ENCODE measurements around the gene PALM.

The PALM gene

GRCh38 chr19:679418-680286 is 29.1 kb upstream of the PALM start:
- peaks cover 7% of the 10 kb centered on the region; the same call in 1 of the 2 replicates for H3K79me2 ChIP-seq (ENCODE audit: insufficient read depth, low read length)
- peak overlapping the region; percentile 84; the same call in 1 of the 2 replicates for H2AFZ ChIP-seq (ENCODE audit: low read length)
- H3K9me3 ChIP-seq (ENCODE audit: insufficient read depth, low read depth, low read length) = no peaks in the 10 kb centered on the region
- peaks cover 15% of the 10 kb centered on the region for H3K4me1 ChIP-seq (ENCODE audit: insufficient read depth, low read length, poor library complexity, severe bottlenecking)
- H3K9me2 ChIP-seq (replicated peaks; ENCODE audit: low read depth, low read length) = no peaks in the 10 kb centered on the region
- peak overlapping the region; percentile 69 for H3K4me2 ChIP-seq (ENCODE audit: low read depth, low read length, poor library complexity, severe bottlenecking)
- H3K27me3 ChIP-seq (ENCODE audit: insufficient read depth, low read length, poor library complexity, severe bottlenecking) = no peaks in the 10 kb centered on the region
- no peaks in the 10 kb centered on the region for H3F3A ChIP-seq (ENCODE audit: low read depth)
- TF ChIP-seq EZH2phosphoT487 (IDR thresholded peaks at IDR 0.05; ENCODE audit: borderline replicate concordance) (no peak), CTCF (conservative IDR thresholded peaks at IDR 0.05; ENCODE audit: low read length) (no peak)
- no peaks in the 10 kb centered on the region for H4K20me1 ChIP-seq (ENCODE audit: insufficient read depth, low read length, poor library complexity, severe bottlenecking)
- no peaks in the 10 kb centered on the region for H3K36me3 ChIP-seq (ENCODE audit: insufficient read depth, low read length)
- H3K4me3 ChIP-seq (ENCODE audit: low read length, poor library complexity, severe bottlenecking) = peak overlapping the region; percentile 85
- peak overlapping the region; percentile 77 for H3K9ac ChIP-seq (ENCODE audit: low read depth, low read length, poor library complexity, severe bottlenecking)

- TF ChIP-seq EZH2phosphoT487 (IDR thresholded peaks at IDR 0.05; ENCODE audit: borderline replicate concordance) (no peak), CTCF (conservative IDR thresholded peaks at IDR 0.05; ENCODE audit: low read length) (peak; percentile 43)
- Histone ChIP-seq H4K20me1 (ENCODE audit: insufficient read depth, low read length, poor library complexity, severe bottlenecking) (no peaks in the 10 kb centered on the region), H3K9ac (ENCODE audit: low read depth, low read length, poor library complexity, severe bottlenecking) (peak overlapping the region; percentile 77)
Measured at GRCh38 chr19:680287-681028, 28.3 kb upstream of the PALM start.

GRCh38 chr19:681029-682019 is 27.4 kb upstream of the PALM start:
- Histone ChIP-seq H3K4me3 (ENCODE audit: low read length, poor library complexity, severe bottlenecking) (peak overlapping the region; percentile 74), H3K9me2 (replicated peaks; ENCODE audit: low read depth, low read length) (no peaks in the 10 kb centered on the region), H3K79me2 (ENCODE audit: insufficient read depth, low read length) (peaks cover 7% of the 10 kb centered on the region; the same call in 1 of the 2 replicates), H3F3A (ENCODE audit: low read depth) (no peaks in the 10 kb centered on the region), H4K20me1 (ENCODE audit: insufficient read depth, low read length, poor library complexity, severe bottlenecking) (no peaks in the 10 kb centered on the region), H3K4me1 (ENCODE audit: insufficient read depth, low read length, poor library complexity, severe bottlenecking) (peaks cover 15% of the 10 kb centered on the region), H2AFZ (ENCODE audit: low read length) (peak overlapping the region; percentile 96; the same call in 1 of the 2 replicates), H3K36me3 (ENCODE audit: insufficient read depth, low read length) (no peaks in the 10 kb centered on the region), H3K4me2 (ENCODE audit: low read depth, low read length, poor library complexity, severe bottlenecking) (peak overlapping the region; percentile 69), H3K9me3 (ENCODE audit: insufficient read depth, low read depth, low read length) (no peaks in the 10 kb centered on the region), H3K27me3 (ENCODE audit: insufficient read depth, low read length, poor library complexity, severe bottlenecking) (no peaks in the 10 kb centered on the region), H3K9ac (ENCODE audit: low read depth, low read length, poor library complexity, severe bottlenecking) (peak overlapping the region; percentile 55)
- TF ChIP-seq CTCF (conservative IDR thresholded peaks at IDR 0.05; ENCODE audit: low read length) = no peak
- no peak for TF ChIP-seq EZH2phosphoT487 (IDR thresholded peaks at IDR 0.05; ENCODE audit: borderline replicate concordance)

More at GRCh38 chr19:680287-681028, 28.3 kb upstream of the PALM start:
- Histone ChIP-seq H3K4me2 (ENCODE audit: low read depth, low read length, poor library complexity, severe bottlenecking) (peak overlapping the region; percentile 69), H3K4me1 (ENCODE audit: insufficient read depth, low read length, poor library complexity, severe bottlenecking) (peaks cover 15% of the 10 kb centered on the region), H3K4me3 (ENCODE audit: low read length, poor library complexity, severe bottlenecking) (peak overlapping the region; percentile 85), H3F3A (ENCODE audit: low read depth) (no peaks in the 10 kb centered on the region), H3K27me3 (ENCODE audit: insufficient read depth, low read length, poor library complexity, severe bottlenecking) (no peaks in the 10 kb centered on the region), H3K9me3 (ENCODE audit: insufficient read depth, low read depth, low read length) (no peaks in the 10 kb centered on the region), H2AFZ (ENCODE audit: low read length) (peak overlapping the region; percentile 96), H3K79me2 (ENCODE audit: insufficient read depth, low read length) (peaks cover 7% of the 10 kb centered on the region; the same call in 1 of the 2 replicates), H3K9me2 (replicated peaks; ENCODE audit: low read depth, low read length) (no peaks in the 10 kb centered on the region), H3K36me3 (ENCODE audit: insufficient read depth, low read length) (no peaks in the 10 kb centered on the region)
